ENCODE measurements around the gene GPX2.

GPX2 gene

DNA sequence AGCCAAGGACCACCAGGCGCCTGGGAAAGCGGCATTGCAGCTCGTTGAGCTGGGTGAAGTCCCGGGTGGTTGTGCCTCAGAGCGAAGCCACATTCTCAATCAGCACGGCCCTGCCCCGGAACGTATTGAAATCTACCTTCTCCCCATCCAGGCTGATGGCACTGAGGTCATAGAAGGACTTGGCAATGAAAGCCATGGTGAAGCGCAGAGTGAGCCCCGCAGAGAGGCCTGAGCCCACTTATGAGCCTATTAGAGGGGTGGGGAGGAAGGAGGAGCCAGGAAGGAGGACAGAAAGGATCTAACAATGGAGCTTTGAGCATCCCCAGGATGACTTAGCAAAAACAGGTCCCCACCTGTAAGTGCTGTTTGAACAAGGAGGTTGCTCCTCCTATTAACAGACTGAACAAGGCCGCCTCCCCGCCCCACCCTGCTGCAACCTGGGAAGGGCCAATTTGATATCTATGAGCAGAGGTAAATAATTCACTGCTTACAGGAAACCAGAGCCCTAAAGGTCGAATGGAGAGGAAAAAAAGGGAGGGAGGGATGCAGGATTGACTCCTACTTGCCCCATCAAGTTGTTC is at the start of gene GPX2:
GPX2 (minus strand) TSS at position 215 of the 581 bp plus-strand sequence; CDS start at position 196, 19 bp downstream.
- no peak for DNase-seq

DNA sequence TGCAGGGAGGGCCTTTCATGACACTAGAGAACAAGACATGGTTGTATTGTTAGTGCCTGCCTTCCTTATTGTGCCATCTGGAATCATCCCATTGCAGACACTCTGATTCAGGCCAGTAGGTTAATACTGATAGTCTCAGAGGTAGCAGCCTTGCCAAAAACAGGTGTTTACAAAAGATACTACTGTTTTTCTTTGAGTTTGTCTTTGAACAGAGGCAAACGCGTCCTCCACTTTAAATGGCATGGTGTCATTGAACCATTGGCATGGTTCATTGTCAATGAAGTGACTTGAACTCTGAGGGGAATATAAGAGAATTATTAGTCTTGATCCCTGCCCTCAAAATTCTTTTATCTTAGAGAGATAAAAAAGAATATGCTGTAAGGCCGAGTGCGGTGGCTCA is 48.4 kb upstream of the GPX2 start:
- DNase-seq: no peak

DNA sequence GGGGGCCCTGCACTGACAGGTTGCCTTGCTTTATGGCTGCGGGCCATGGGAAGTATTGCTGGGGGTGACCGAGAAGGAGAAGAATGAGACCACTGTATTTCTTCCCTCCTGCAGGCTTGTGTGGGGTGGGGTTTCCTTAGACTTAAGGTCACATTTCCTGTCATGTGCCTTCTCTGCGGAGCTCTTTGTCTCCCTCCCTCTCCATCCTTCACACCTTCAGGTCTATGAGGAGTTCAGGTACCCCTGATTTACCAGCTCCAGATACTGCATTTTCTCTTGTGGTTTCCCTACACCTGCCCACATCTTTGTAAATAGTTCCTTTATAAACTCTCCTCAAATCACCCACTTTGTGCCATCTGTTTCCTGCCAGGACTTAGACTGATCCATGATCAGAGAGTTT is 47.8 kb upstream of the GPX2 start:
- peak; percentile 28 for DNase-seq

DNA sequence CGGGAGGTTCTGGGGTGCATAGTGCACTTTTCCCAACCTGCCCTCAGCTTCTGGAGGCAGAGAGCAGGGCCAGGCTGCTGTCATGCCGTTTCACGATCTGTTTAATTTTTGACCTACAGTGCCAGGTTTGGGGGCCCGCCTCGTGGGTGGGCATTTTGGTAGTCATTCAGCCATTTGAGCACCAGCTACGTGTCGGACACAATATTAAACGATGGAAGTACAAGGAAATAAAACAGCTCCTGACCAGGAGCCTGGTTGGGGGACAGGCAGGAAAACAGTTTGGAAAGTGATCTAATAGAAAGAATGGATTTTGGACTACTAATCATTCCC is 44.9 kb upstream of the GPX2 start:
- DNase-seq: no peak

DNA sequence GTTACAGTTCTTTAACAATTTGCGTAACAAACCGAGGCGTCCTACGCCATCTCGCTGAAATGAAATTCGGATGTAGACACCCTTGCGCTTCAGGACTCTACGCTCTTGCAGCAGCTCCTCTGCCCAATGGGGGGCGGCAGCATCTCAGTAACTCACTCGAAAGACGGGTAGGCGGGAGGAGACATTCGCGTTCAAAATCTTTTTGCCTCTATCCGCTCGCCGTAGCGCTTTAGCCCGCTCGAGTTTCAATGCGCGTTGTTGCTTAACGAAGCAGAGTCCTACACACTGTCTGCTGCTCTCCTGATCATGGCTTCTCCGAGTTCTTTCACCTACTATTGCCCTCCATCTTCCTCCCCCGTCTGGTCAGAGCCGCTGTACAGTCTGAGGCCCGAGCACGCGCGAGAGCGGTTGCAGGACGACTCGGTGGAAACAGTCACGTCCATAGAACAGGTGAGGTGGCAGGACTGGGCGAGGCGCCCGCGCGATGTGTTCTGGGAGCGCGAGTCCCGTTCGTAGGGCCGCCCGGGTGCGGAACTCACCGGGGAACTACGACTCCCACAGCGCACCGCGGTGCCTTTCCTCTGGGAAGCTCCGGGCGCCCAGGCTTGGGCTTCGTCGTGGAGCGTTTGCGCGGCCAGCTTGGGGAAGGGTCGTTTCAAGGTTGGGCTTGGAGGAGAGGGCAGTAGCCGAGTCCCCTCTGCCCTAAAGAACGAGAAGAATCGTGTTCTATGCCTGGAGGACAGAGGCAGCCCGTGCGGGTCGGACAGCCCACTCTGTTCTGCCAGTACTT is 44.3 kb upstream of the GPX2 start, which contains the start of gene FNTB:
FNTB (plus strand) TSS at position 248 of the 790 bp plus-strand sequence; CDS start at position 307, 59 bp downstream.
- DNase-seq: peak; percentile 95

DNA sequence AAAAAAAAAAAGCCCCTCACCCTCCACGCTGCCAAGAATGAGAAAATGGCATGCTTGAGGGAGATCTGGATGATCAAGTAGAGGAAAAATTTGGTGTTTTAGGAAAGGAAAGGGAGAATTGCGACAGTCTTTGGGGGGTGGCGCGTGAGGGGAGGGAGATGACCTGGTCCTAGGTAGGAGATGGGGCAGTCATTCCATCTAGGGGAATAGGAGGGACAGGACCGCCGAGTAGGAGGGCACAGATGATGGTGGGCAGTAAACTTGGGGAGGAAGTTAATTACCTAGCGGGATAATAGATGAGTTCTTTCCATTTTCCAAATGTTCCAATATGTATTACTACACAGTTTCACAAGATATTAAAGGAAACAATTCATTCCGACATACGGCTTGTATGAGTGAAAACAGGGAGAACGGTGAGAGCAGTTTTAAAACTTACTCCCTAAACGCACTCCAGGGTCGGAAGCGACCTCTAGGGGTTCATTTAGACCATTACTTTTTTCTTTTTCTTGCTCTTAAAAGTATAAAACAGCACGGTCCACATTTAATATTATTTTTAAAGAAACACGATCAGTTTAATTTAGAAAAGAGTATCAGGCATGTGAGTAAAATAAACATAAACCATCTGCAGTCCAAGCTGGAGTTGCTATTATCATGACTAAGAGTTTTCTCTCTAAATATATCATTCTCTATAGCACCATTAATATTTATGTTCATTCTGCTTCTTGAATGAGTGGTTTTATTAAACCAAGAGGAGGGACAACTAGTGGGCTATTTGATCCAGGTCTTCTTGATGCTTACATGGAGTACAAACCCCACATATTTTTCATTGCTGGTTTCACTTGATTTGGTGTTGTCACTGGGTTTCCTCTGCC is 41.1 kb upstream of the GPX2 start:
- DNase-seq: peak; percentile 68

DNA sequence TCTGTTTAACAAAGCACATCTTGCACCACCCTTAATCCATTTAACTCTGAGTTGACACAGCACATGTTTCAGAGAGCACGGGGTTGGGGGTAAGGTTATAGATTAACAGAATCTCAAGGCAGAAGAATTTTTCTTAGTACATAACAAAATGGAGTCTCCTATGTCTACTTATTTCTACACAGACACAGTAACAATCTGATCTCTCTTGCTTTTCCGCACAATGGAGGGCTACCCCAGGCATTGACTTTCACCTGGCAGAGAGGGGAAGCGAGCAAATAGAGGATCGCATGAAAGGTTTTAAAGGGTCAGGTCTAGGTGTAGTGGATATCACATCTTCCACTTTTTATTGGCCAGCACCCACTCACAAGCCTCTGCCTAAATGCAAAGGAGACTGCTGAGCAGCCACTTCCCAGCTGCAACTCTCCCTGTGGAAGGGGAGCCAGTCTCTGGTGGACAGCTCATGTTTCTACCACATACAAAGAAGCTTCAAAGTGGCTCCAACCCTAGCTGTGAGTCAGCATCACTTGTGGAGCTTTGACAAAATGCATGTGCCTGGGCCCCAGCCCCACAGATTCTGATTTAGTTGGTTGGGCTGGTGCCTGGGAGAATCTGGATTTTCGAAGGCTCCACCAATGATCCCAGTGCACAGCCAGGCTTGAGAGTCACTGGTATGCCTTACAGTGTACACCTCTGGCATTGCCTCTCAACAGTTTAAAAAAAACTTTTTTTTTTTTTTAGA is 37.0 kb upstream of the GPX2 start:
- DNase-seq: no peak

DNA sequence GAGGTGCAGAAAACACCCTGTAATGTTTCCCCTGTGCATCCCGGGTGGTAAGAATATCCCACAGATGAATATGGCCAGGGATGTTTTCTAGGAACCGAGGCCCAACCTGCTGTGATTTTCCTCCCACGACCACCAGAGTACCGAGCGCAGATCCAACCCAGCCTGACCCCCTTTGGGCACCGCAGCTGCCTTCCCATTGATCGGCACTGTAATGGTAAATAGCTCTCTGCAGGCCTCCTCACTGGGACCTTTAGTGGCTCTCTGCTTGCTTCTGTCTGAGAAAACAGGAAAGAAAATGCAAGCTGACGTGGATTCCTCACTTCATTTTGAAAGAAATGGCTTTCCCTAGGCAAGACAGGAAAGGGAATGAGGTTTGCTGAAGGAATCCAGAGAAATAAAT is 32.0 kb upstream of the GPX2 start:
- no peak for DNase-seq

DNA sequence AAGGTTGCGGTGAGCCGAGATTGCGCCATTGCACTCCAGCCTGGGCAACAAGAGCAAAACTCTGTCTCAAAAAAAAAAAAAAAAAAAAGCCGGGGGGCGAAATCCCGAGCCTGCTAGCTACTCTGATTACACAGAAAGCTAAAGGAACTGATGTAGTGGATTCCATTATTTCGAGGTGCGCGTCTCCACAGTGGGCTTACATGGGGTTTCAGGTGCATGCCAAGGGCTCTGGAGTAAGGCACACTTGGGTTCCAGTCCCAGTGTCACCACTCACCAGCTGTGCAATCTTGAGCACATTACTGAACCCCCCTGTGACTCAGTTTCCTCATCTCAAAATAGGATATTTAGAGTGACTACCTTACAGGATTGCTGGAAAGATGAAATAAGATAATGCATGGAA is 31.3 kb upstream of the GPX2 start:
- no peak for DNase-seq

DNA sequence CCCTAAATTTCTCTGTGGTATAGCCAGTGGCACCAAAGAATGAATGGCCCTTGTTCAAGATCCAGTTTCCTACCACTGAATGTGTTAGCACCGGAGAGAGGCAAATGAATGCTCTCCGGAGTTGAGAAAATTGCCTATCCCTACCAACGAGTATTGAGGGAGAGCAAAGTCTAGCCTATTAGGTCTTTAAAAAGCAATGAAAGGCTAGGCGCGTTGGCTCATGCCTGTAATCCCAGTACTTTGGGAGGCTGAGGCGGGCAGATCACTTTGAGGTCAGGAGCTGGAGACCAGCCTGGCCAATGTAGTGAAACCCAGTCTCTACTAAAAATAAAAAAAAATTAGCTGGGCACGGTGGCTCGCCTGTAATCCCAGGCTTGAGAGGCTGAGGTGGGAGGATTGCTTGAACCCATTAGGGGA is 30.5 kb upstream of the GPX2 start:
- DNase-seq: no peak

DNA sequence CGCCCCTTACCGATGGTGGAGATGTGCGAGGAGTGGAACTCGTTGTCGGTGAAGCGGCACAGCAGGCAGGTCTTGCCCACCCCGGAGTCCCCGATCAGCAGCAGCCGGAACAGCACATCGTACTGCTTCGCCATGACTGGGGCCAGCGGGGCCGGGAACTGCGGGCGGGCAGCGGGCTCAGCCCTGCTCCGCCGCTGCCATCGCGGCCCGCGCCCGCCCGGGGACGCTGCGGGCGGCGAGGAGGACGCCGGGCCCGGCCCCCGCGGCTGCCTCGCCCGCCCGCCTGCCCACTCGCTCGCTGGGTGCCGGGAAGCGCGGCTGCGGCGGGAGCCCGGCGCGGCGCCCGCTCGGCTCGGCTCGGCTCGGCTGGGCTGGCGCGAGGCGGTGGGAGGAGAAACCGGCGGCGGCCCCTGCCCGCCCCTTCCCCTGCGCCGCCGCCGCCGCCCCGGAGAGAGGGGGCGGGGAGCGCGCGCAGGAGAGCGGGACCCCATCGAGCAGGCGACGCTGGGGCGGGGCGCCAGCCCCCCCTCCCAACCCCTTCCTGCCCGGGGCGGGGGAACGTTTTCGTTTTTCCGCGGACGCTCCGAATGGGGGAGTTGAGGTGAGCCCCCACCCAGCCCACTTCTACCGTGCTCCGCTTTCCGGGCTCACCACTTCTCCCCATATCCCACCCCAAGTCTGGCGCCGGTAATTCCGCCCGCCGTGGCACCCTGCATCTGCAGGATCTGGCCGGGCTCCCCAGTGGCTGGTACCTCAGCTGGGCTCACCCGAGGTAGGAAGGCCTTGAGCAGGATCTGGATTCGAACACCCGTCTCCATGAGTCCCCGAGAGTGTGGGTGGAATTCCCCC is 29.6 kb upstream of the GPX2 start, which contains the start of gene RAB15:
RAB15 (minus strand) TSS at position 394 of the 849 bp plus-strand sequence; CDS start at position 134, 260 bp downstream.
- peak; percentile 52 for DNase-seq

DNA sequence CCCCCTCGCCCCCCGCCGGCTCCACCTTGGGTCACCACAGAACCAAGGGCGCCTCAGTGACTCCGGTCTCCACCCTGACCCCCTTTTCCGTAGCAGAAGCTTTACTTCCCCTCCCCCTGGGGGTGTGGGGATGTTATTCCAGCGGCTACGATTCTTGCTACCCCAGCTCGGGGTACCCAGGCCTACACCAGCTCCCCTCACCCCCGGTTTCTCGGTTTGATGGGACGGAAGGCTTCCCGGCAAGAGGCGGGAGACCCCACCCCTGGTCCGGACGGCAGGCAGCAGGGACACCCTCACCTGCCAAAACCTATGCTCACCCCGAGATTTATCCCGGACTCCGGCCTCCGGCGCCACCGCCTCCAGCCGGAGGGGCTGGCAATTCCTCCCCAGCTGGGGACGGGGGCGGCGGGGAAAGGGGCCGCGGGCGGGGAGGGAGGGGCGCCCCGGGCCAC is 29.0 kb upstream of the GPX2 start:
- DNase-seq: no peak

DNA sequence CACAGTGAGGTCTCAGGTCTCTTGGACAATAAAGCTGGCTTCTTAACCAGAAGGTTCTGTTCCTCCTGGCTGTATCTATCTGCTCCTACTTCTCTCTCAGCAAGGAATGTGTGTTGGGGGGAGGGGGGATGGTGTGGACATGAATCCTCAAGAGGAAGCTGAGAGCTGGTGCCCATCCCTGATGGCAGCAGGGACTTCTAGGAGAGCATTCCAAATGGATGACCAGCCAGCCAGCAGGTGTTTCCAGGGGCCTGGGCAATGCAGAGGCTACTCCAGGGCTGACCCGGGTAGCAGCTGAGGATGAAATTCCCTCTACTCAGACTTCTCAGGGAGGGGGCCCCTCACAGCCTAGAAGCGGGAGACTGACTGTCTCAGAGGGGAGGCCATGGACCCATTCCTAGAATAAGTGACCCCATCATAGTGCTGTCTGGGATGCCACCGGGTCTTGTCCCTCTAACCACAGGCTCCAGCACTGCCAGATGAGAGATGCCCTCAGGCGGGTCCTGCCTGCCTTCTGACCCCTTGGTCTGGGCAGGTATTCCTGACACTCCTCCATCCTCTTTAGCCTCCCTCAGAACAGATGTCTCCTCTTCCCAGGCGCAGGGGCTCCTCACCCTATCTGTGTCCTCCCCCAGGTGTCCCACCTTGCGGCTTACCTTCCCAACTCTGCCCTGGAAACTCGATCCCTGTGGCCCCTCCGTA is 28.4 kb upstream of the GPX2 start:
- DNase-seq: no peak

DNA sequence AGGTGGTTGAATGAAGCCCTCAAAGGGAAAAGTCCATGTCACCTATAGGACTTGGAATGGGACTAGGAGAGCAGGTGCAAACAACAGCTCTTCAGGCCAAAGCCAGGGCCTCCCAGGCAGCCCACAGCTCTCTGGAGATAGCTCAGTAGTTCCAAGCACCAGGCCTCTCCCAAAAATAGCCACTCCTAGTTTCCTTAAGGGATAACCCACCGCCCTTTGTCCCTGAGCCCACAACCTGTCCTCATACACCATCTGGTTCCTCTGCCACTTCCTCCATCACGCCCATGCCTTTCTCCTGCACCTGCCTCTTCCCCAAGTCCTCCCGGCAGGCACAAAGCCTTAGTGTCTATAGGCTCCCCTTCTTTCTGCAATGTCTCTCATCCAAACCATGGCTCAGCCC is 27.5 kb upstream of the GPX2 start:
- DNase-seq: no peak

DNA sequence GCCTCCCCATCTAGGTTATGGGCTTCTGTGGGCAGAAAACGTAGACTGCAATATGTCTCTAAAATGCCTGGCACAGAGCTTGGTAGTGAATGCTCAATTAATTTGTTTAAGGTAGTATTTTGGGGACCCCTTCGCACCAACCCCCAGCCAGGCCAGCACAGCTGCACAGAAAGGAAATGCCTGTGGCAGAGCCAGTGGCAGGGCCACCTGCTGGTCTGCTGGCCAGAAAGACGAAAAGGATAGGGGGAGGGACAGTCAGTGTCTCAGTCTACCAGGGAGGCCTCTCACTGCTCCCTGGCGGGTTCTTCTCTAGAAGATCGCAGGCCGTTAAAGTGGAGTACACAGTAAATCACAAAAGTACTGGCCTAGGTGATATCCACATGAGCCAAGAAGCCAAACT is 26.1 kb upstream of the GPX2 start:
- DNase-seq: no peak

DNA sequence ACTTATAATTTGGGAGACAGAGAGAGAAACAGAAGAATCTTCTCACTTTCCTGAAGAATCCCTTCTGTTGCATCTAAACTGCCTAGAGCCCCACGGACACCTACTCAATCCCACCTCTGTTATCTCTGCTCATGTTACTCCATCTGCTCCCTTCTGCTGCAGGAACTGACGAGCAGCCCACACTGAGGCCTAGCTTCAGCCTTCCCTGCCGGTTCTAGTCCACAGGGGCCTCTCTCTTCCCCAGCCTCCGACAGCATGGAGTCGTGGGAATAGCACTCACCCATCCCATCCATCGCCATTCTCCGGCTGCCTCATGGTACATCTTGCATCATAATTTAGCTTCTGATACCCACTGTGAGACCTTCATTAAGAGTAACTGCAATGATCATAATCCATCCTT is 25.6 kb upstream of the GPX2 start:
- no peak for DNase-seq

DNA sequence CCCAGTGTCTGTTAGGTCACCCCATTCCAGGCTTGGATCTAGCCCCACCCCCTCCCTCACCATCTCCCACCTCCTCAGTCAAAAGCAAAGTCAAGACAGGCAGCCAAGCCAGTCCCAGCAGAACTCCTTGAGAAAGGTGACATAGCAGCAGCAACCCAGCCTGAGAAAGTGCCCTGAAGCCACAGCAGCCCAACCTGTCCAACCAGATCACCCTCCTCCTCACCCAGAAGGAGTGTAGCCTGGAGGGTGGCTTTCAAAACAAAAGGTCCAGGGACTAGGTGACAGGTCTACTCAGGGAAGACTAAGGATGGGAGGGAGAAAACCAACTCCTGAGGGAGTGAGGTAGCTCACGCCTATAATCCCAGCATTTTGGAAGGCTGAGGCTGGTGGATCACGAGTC is 24.4 kb upstream of the GPX2 start:
- DNase-seq: no peak

DNA sequence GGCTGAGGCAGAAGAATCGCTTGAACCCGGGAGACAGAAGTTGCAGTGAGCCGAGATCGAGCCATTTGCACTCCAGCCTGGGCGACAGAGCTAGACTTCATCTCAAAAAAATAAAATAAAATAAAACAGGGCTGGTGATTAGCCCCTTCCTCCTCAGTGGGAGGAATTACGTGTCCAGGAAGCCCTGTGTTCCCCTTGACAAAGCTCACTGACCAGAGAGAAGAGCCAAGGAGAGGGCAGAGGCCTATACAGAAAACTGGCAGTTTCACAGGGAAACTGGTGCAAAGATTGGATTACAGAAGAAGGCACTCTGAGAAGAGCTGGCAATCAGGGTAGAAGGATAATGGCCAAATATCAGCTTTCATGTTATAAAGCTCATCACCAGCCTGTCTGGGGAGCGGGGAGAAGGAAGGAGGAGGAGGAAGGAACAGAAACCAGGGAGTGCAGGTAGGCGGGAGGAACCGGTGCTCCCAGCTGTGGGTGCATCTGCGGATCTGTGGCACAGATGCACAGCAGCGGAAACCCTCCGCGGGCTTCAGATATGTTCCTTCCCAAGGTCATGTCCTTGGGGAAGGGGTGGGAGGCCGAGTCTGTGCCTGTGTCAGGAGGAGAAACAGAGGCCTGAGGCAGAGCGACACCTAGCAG is 22.9 kb upstream of the GPX2 start:
- DNase-seq: no peak

DNA sequence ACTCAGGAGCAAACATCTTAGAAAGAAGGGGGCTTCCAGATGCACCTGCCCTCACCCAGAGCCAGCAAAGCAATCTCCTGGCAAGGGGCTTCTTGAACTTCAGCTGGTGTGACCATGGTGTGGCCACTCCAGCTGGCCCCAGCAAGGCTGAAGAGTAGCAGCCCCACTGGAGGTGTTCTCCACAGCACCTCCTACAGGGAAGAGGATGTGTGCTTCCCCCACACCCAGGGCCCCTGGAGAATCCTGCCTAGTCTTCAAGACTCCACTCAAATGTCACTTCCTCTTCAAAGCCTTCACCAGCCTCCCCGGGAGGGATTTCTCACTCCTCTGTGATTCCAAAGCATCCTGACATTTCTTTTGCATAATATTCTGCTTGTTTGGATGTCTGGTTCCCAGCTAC is 21.1 kb upstream of the GPX2 start:
- no peak for DNase-seq

DNA sequence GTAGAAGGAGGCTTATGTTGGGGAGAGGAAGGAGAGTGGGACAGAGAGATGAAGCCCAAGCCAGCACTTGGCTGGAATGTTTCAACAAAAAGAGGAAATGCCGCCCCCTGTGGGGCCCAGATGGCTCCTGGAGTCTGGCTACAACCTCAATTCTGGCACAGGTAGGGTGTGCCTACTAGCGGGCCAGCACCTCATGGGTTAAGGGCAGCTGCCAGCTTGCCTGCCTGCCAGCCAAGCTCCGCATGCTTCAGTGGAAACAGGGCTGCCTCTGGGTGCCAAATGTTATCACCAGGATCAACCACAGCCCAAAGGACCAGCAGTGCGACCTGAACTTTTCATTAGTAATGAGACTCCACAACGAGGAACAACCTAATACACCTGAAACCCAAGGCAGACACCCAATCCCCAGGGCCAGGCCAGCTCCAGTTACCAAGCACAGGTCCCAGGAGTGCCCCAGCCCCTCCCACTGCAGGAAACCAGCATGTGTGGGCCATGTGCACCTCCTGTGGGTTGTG is 18.3 kb upstream of the GPX2 start:
- no peak for DNase-seq
